NCI-H187 treated with DMSO at 0.1 percent for 48 hours (cell line): ENCODE data around the gene SORCS1.

Experiments used
- DNase-seq: peaks from one replicate; lab custom pipeline; 2025; lab: John Stamatoyannopoulos, UW

The SORCS1 gene

GRCh38 chr10:106741006-106741530, 423.4 kb downstream of the SORCS1 start:
- no peak for DNase-seq

DNA sequence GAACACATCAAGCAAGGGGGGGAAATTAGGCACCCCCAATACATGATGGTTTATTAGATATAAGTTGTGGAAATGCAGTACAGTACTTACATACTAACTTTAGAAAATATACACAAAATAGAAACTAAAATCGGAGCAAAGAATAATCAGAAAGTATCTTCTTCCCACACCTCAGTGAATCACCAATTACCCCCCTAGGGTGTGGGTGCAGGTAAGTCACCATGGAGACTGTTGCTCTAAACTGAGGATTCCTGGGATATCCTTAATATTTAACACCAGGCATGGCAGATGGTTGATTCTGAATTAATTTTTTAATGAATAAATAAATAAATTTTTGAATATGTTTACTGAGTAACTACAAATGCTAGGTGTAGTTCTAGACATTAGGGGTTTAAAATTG, 424.4 kb downstream of the SORCS1 start:
- DNase-seq, result no peak

DNA sequence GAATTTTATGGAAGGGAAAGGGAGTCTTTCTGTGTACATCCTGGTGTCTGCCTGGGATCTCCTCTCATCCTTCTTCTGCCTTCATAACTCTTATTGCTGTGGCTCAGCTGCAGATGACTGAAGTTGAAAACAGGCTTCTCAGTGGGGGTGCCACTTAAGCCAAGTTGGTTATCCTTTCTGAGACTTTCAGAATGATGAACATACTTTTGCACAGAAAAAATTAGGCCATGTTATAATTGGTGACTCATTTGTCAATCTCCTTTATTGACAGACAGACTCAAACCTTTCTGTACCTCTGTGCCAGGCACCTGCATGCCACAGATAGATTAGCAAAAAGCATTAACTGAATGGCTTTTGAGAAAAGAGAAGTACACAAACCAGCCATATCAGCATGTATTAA, 430.3 kb downstream of the SORCS1 start:
- no peak for DNase-seq

GRCh38 chr10:106728232-106728631, 436.3 kb downstream of the SORCS1 start:
- no peak for DNase-seq

GRCh38 chr10:106727170-106727569, 437.3 kb downstream of the SORCS1 start:
- DNase-seq, result no peak

- DNase-seq, result no peak
These were observed 442.0 kb downstream of the SORCS1 start for GRCh38 chr10:106722524-106722923.

DNA sequence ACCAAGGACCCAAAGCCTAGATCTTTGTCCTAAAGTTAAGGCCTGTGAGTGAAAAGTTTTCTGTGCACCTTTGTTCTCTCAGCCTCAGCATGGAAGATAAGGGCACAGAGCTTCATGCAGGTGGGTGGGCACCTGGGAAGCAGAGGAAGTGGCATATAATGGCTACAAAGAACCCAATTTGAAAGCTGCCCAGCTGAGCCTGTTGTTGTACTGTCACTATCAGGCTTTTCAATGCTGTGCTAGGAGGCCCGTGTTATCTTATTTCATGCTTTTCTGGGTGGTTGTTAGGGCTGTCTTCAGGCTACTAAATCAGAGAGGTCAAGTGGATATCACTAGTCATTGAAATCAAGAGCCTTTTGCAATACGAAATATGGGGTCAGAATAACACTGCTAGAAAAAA, 443.8 kb downstream of the SORCS1 start:
- no peak for DNase-seq

- DNase-seq, result no peak
These were observed 448.1 kb downstream of the SORCS1 start for GRCh38 chr10:106716381-106716780.

DNA sequence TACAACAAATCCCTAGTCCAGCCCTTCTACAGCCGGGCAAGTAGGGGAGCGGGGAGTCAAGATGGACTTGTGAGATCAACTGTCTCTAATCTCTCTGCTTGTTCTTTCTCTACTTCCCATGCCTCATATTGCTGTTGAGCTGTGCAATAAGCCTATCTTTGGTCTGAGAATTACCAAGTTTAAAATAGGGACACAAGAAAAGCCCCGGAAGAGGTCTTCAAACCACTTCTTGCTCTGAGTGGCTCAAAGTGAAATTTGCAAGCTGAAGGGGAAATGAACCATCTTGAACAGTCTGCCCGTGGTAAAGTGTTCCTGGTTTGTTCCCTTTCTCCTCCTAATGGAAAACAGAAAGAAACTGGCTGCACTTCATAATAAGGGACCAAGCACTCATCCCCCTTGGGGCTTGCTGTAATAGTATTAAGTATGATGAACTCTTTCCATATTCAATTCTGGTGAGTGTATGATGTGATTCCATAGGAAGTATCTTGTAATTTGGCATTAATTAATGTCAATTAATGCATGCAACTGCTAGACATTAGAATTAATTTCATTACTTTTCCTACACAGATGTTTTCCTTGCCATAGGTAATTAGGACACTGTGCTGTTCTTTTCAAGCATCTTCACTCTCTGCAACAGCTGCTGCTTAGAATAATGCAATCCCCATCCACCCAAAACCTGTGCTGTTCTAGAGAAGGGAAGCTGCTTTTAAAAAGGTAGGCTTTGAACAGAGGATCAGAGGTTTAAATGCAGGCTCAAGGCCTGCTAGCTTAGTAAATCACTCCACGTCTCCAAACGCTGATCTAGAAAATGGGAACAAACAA, 449.6 kb downstream of the SORCS1 start:
- DNase-seq, result no peak

GRCh38 chr10:106713846-106714245, 450.7 kb downstream of the SORCS1 start:
- DNase-seq, result no peak

DNA sequence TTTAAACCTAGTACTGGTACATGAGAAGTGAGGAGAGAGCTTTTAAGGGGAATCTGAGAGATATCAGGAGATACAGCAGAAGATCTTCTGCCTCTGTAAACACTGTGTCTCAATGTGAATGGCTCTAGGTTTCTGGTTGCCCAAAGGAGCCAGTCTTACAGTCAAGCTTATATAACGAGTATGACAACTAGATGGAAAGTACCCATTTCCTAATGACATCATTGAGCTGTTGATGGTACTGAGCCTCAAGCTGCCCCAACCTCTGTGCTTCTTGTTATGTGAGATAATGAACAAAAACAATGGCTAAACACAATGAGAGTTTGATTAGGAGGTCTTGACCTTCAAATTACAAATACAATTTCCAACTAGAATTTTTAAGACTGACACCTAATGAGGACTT, 451.5 kb downstream of the SORCS1 start:
- DNase-seq, result no peak

DNA sequence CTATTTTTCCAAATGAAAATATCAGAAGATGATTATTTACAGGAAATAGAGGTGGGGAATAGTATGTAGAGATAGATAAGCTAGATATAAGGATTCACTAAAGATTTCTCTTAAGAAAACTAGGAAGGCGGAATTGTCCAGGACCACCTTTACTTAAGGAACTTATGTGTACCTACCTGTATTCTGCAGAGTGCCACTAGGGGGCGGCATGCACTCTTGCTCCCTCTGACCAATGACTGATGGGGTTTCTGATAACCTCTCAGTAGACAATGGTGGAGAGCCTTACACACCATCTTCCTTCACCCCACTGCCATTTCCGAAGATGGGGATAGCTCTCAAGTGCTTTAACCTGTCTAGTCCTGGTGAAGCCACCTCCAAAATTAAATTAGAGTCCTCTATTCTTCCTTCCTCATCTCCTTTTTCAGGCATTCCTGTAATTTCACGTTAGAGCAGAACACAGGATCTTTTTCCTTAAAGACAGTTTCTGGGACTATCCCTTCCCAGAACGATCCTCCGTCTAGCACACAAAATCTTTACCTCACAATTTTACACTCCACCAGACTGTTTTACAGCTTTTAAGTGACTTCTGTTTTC, 453.1 kb downstream of the SORCS1 start:
- no peak for DNase-seq

DNA sequence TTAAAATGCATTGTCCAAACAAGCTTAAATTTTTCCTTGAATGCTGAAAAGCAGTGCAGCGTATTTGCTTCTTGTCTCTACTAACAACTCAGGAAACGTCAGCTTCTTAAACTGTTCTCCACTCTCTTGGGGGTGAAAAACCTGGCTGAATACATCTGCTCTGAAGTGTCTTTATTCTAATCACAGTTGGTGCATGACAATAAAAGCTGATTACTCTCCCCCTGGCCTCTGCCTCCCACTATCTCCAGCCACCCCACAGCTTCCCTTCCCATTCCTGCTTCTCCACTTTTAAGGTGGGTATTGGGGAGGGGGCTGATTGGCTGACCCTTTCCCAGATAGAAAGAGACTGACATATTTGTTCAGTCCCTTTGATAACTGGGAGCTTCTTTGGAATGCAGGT, 456.0 kb downstream of the SORCS1 start:
- DNase-seq, result no peak

- DNase-seq, result no peak
These were observed 456.8 kb downstream of the SORCS1 start for GRCh38 chr10:106707657-106708056.

- DNase-seq, result no peak
These were observed 458.4 kb downstream of the SORCS1 start for GRCh38 chr10:106706127-106706526.

- DNase-seq, result no peak
These were observed 458.8 kb downstream of the SORCS1 start for GRCh38 chr10:106705681-106706100.

- DNase-seq, result no peak
These were observed 468.3 kb downstream of the SORCS1 start for GRCh38 chr10:106696239-106696638.

DNA sequence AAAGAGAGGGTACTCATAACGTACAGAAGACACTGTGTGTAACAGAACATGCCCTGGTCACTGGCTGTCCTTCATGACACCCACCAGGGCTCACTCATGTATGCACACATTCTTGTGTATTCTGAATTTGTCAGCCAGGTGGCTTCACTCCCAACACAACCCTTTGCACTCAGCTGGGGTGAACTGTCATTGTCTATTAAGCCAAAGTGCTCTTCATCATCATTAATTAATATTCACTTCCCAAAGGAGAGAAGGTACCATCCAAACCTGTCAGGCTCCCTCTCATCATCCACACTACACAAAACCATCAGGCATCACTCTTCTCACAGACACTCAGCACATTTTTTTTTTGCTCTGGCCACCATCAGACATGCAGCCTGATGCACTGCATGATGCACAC, 469.8 kb downstream of the SORCS1 start:
- DNase-seq, result no peak

- no peak for DNase-seq
These were observed 482.3 kb downstream of the SORCS1 start for GRCh38 chr10:106682175-106682574.

DNA sequence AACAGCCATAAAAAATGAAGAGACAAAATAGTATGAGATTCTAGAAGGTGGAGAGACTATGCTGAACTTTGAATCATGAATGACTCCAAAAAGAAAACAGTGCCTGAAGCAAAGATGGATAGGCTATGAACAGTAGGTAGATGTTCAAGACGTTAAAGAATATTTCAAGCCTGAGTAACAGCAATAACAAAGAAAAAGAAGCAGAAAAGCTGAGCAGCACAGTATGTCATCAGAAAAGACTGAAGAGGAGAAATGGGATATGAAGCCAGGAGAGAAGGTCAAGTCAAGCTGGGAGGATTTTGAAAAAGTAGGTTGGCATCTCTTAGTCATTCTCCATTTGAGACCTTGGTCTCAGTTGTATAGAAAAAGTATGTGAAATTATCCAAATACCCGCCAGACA, 484.4 kb downstream of the SORCS1 start:
- no peak for DNase-seq

GRCh38 chr10:106679314-106679713, 485.2 kb downstream of the SORCS1 start:
- DNase-seq, result no peak

DNA sequence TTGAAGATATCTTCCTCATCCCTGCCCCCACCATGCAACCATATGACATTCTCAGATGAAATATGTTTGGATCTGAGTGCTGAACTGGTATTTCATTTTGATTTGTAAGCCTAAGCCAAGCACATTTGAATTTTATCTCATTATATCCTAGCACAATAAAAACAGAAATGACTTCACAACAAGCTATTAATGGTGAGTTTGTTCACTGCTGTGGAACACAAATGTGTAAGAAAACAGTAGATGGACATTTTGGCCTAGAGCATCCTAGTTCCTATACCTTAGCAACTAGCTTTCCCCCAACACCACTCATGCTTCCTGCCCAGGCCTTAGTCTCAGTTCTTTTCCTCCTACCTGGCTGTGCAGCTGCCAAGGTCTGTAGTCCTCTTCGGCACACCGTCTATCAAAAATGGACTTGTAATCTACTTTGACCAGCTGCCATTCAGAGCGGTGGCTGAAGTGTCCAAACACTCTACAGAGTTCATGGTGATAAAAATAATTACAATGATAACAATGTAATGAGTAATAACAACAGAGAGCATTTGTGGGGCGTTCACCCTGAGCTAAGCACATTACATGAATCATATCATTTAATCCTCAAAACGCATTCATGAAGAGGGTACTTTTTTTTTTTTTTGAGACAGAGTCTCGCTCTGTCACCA, 491.9 kb downstream of the SORCS1 start:
- no peak for DNase-seq

DNA sequence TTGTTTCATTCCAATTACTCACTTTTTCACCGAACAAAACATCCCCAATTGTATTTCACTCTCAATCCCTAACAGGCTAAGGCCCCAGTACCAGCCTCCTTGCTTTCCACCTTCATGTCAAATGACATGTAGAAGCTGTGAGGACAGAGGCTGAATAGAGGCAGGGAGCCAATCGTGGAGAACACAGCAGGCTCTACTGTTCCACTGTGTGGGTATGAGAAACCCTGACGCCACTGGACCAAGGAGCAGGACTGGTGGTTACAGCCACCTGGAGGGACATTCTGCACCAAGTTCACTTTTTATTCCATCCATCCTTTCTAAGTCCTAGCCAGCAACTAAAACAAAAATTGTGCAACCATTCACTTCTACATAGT, 502.8 kb downstream of the SORCS1 start:
- DNase-seq, result no peak
